ENCODE measurements around the gene ACY1. TPM values are rescaled to one million over a fixed set of nuclear protein-coding genes. Genes with fewer than 3 reads are reported as not detected.

ACY1 gene
- total RNA-seq, 2 experiments from 2014 or later = 3.3 to 4.0 TPM

DNA sequence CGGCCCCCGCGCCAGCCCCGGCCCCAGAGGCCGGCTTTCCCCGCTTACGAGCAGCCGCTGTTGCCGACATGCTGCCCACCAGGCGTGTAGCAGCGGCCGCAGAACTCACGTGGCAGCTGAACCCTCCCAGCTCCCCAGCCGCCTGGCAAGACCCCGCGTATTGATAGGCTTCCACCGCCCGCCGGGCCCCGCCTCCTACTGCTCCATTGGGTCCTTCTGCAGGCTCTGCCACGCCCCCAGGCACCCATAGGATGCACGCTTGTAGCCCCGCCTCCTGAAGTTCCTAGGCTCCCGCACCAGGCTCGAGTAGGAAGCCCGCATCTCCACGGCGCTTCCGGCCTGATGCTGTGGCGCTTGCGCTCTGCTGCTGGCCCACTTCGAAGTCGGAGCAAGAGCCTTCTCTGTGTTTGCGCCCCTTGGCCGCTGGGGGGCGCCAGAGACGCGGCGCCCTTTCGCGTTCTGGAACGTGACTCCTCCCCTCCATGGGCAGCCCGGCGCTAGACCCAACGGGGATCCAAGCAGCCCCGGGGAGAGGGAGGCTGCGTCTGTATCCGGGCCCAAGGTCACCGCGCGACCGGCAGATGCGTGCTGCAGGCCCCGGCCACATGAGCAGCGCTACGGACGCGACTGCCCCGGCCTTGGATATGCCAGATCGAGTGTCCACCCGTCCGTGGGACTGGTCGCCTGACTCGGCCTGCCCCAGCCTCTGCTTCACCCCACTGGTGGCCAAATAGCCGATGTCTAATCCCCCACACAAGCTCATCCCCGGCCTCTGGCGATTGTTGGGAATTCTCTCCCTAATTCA, 41.3 kb upstream of the ACY1 start, which contains the start of the genes PARP3 and RRP9:
Gene PARP3, plus strand, starts transcription at position 566 of the 805 bp plus-strand sequence. CDS start 993 bp downstream, outside the sequence.
Gene RRP9, minus strand, starts transcription at position 107 of the 805 bp plus-strand sequence. Its CDS starts 37 bp downstream, at position 70.
- Histone ChIP-seq H3K79me2 (ENCODE audit: insufficient read depth, low read depth, low read length) (peaks cover 23% of the 10 kb centered on the region), H3K9me3 (ENCODE audit: low read length) (no peaks in the 10 kb centered on the region), H3K9me2 (ENCODE audit: insufficient read depth, low read length) (no peaks in the 10 kb centered on the region), H3K4me1 (ENCODE audit: insufficient read depth, low read length, poor library complexity, severe bottlenecking) (peaks cover 24% of the 10 kb centered on the region), H4K20me1 (ENCODE audit: insufficient read depth, low read length) (no peaks in the 10 kb centered on the region), H2AFZ (ENCODE audit: low read length) (peak within 1 kb of the TSS; percentile 95), H3K4me3 (ENCODE audit: low read depth, low read length, poor library complexity, severe bottlenecking) (peak within 1 kb of the TSS; percentile 90), H3K36me3 (ENCODE audit: insufficient read depth, low read length) (peaks cover 27% of the 10 kb centered on the region), H3K27ac (ENCODE audit: low read depth, low read length, poor library complexity, severe bottlenecking) (no peak within 1 kb of the TSS), H3K4me2 (ENCODE audit: low read length) (peak within 1 kb of the TSS; percentile 88)
- BruUV-seq (replicated peaks) = no TSS peak
- CTCF ChIA-PET (ENCODE audit: unreplicated experiment) = interaction anchor here (0.7 kb wide), 1 partner anchor 32 kb away, joined by 3 read pairs; the partner anchor contains the start of genes ABHD14A and ABHD14B
- intact Hi-C loops (cut with micrococcal nuclease; ENCODE audit: unreplicated experiment) = loop anchor here (1.0 to 5.0 kb wide), 5 partner anchors 32 to 203 kb away; partner anchors contain the start of genes ABHD14B, DUSP7 and RPL29
- POLR2A ChIA-PET = interaction anchor here (0.6 to 2.3 kb wide), 6 partner anchors 15 to 1596 kb away, joined by 3 to 11 read pairs (median 3); partner anchors contain the start of genes ABHD14B and RPL29
- peak; percentile 100 for DNase-seq (ENCODE audit: low spot score)
- TF ChIP-seq, protein P1, sequence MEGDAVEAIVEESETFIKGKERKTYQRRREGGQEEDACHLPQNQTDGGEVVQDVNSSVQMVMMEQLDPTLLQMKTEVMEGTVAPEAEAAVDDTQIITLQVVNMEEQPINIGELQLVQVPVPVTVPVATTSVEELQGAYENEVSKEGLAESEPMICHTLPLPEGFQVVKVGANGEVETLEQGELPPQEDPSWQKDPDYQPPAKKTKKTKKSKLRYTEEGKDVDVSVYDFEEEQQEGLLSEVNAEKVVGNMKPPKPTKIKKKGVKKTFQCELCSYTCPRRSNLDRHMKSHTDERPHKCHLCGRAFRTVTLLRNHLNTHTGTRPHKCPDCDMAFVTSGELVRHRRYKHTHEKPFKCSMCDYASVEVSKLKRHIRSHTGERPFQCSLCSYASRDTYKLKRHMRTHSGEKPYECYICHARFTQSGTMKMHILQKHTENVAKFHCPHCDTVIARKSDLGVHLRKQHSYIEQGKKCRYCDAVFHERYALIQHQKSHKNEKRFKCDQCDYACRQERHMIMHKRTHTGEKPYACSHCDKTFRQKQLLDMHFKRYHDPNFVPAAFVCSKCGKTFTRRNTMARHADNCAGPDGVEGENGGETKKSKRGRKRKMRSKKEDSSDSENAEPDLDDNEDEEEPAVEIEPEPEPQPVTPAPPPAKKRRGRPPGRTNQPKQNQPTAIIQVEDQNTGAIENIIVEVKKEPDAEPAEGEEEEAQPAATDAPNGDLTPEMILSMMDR (conservative IDR thresholded peaks at IDR 0.05; ENCODE audit: low read length) = peak; percentile 96
- no peak for TF ChIP-seq EZH2phosphoT487 (IDR thresholded peaks at IDR 0.05; ENCODE audit: borderline replicate concordance, low read depth, low read length)

DNA sequence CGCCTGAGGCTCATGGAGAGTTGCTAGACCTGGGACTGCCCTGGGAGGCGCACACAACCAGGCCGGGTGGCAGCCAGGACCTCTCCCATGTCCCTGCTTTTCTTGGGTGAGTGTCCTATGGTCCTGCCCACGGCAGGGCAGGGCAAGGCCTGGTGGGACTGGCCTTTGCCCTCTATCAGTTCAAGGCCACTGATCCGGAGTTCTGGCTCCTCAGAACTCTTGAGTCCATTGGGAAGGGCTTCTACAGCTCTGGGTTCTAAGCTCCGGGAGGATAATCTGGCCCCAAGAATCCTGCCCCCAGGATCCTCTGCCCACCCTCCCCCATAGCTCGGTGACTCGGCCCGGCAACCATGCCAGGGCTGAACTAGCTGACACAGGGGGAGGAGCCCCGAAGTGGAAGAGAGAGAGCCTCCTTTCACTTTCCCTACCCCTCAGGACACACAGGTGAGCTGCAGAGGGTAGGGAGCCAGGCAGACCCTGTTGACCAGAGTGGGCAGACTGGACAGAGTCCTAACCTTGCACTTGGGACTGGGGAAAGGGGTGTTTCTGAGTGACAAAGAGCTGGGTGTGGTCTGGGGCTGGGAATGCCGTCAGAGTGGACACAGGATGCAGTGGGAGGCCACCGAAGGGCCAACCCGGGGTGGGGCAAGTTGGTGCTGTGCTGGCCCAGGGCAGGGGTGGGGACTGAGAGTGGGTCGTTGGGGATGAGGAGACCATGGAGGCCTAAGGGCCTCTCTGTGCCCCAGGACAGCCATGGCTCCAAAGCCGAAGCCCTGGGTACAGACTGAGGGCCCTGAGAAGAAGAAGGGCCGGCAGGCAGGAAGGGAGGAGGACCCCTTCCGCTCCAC, 40.5 kb upstream of the ACY1 start:
- H4K20me1 ChIP-seq (ENCODE audit: insufficient read depth, low read length) = no peaks in the 10 kb centered on the region
- H3K9me3 ChIP-seq (ENCODE audit: low read length) = no peaks in the 10 kb centered on the region
- H3K9me2 ChIP-seq (ENCODE audit: insufficient read depth, low read length) = no peaks in the 10 kb centered on the region
- no TSS peak for BruUV-seq (replicated peaks)
- TF ChIP-seq EZH2phosphoT487 (IDR thresholded peaks at IDR 0.05; ENCODE audit: borderline replicate concordance, low read depth, low read length) = no peak
- TF ChIP-seq, protein P1 (conservative IDR thresholded peaks at IDR 0.05; ENCODE audit: low read length) = no peak
- H3K4me1 ChIP-seq (ENCODE audit: insufficient read depth, low read length, poor library complexity, severe bottlenecking) = peaks cover 24% of the 10 kb centered on the region
- H3K79me2 ChIP-seq (ENCODE audit: insufficient read depth, low read depth, low read length) = peaks cover 23% of the 10 kb centered on the region
- peaks cover 18% of the 10 kb centered on the region; the same call in 1 of the 2 replicates for H3K36me3 ChIP-seq (ENCODE audit: insufficient read depth, low read length)
- POLR2A ChIA-PET = interaction anchor here (0.6 to 2.3 kb wide), 7 partner anchors 15 to 1938 kb away, joined by 3 to 11 read pairs (median 3); partner anchors contain the start of genes ABHD14B and RPL29
- H3K27ac ChIP-seq (ENCODE audit: low read depth, low read length, poor library complexity, severe bottlenecking) = no peak overlapping the region
- intact Hi-C loops (cut with micrococcal nuclease; ENCODE audit: unreplicated experiment) = loop anchor here (1.0 to 5.0 kb wide), 5 partner anchors 31 to 202 kb away; partner anchors contain the start of genes ABHD14B, DUSP7 and RPL29
- CTCF ChIA-PET (ENCODE audit: unreplicated experiment) = interaction anchor here (0.6 to 0.9 kb wide), 3 partner anchors 8 to 1128 kb away, joined by 3 to 6 read pairs (median 3); no protein-coding TSS in a partner anchor
- peak overlapping the region; percentile 68 for H3K4me3 ChIP-seq (ENCODE audit: low read depth, low read length, poor library complexity, severe bottlenecking)
- peak; percentile 48 for DNase-seq (ENCODE audit: low spot score)
- H2AFZ ChIP-seq (ENCODE audit: low read length) = peak overlapping the region; percentile 95
- H3K4me2 ChIP-seq (ENCODE audit: low read length) = peak overlapping the region; percentile 86

Measured in OCI-LY7 (cell line).